ENCODE results near the gene COPZ2.
"Not testable (repeated sequence)": the region's sequence is repeated elsewhere in the genome, so short reads cannot be mapped to it uniquely, and the experiment has no call there.

Gene COPZ2

DNA sequence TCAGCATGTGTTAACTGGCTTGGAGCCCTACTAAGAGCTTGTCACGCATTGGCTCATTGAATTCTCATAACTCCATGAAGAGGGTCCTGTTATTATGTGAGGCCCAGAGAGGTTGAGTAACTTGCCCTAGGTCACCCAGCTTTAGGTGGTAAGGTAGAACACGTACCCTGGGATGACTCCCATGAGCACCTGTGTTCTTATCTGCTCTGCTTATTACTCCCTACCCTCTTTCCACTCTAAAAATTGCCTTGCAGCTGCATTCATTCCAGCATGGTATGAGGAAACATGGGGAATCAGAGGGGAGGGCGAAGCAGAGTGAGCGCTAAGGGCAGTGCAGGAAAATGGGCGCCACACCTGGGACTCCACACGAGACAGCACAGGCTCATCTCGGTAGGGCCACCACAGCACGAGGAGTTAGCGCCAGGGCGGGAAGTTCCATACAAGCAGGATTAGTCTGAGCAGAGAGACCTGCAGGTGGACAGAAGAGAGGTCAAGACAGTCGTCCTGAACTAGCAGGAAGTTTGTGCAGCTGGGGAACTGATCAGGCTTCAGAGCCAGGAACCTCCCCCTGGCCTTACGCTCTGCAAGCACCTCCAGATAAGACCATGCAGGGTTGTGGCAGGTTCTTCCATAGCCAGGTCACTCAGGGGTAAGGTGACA lies 10.1 kb downstream of the COPZ2 start:
- DNase-seq, result no peak

DNA sequence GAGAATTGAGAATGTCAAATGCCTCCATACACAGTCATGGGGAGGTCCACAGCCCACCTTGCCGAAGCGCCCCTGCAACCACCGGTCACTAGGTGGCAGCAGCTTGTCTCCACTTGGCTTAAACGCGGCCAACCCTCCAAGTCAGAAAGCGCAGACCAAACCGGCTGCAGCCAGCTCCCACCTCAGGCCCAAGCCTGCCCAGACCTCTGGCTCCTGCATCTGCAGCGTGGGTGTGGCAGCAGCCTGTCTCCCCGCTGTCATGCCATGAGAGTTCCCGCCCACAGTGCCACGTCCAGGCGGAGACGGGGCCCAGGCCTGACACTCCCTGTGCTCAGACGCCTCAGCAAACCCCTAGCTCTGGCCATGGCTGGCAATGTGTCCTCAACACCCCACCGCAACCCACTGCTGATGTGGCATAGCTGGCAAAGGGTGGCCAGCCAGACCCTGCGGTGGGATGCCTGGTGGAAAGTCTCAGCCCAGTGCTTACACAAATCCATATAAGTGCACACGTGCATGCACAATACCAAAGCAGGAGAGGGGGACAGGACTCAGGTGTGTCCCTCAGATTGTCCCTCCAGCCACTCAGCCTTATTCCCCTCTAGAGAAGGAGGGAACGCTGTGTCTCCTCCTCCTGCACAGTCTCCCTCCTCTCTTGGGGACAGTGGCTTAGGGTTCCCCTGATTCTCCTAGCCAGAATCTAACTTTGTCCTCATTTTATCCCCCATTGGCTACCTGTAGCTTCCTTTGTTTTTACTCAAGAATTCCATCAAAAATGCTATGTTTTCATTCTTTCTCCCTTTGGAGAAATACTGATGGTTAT lies 10.9 kb downstream of the COPZ2 start:
- DNase-seq, result peak; percentile 67 to 82

DNA sequence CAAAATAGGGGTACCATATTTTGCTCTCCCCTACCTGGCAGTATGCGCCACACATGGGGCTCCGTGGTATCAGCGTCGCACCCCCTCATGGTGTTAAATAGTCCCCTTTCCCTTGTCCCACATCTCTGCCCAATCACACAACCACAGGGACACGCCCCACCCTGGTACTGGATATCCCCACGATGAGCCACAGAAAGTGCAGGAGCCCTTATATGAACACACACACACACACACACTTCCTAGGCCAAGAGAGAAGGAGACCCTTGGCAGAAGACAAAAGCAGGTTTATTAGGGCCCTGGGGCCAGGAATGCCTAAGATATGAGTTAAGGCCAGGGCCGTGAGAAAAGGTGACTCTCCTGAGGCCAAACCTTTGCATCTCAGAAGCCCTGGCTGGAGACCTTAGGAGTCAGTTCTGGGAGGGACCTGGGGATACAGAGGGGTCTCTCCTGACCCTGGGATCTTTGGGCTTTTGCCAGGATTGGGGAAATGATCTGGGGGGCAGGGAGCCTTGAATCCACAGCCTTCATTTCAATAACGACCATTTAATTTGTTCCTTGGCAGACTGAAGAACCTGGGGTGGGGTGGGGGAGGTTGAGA lies 11.6 kb downstream of the COPZ2 start:
- DNase-seq, result no peak

DNA sequence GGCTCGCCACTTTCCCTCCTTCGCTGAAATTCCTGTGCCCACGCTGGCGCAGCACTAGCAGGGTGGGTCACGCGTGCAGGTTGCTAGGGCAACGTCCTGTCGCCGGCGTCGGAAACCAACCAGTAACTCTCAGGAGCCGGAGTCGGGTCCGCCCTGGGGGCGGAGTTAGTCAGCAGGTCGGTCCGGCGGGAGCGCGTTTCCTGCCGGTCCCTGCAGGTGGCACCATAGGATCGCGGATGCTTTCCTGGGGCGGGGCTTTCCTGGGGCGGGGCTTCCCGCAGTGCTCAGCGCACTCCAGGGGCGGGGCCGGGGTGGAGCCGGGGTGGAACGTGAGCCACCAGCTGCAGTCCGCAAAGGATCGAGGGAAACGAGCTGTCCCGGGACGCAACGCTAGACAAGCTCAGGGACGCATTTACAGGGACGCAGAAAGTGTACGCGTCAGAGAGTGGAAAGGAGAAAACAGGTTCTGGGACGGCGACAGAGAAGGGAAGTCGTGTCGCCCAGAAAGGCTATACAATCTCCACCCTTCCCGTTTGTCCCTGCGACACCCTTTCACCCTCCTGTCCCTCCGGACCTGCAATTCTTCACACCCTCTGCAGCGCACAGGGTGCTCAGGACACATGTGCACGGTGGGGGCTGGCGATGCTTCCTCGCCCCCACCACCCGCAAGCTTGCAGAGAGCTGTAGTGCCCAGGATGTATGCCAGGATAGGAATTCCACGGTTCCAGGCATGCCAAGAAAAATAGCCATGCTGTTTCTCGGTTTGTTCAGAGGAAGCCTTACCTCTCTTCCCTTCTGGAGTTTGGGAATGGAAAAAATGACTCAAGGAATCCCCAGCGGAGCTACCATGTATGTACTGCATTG lies 12.3 kb downstream of the COPZ2 start:
- peak; percentile 97 to 98 for DNase-seq

DNA sequence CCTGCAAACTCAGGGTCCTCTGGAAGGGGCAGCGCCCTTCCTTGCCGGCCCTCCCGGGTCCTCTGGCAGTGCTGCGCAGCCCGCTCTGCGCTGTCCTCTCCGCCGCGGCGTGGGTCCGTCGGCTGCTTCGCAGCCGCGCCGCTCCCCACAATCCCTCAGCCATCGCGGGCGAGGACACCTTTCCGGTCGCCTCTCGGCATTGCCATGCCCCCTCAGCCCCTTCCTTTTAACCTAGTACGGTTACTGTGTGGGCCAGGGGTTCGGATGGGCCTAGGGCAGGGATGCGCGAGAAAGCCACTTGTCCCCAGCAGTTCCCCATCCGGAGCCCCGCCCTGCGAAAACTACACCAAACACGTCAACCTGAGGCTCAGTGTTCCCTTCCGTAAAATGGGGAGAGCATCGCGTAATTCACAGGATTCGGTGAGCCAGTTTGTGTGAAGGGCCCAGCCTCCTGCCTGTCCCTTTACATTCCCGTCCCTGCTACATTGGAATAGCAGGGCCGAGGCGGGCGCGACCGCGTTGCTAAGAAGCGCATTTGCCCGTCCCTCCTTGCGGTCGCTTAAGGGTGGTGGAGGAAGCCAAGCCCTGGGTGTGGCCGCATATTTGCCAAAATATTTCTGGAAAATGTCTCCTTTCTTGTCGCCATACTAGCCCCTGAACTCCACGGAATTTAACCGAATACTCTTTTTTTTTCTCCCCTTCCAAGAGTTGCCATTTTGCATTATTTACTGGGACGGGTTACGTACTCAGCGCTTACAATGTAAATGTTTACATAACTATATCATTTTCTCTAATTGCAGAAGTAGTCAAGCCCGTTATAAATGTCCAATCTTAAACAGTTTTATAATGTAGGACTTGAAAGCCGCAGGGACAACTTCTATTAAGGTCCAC lies 13.2 kb downstream of the COPZ2 start:
- DNase-seq, result peak in 1 of 2 experiments; percentile 32

DNA sequence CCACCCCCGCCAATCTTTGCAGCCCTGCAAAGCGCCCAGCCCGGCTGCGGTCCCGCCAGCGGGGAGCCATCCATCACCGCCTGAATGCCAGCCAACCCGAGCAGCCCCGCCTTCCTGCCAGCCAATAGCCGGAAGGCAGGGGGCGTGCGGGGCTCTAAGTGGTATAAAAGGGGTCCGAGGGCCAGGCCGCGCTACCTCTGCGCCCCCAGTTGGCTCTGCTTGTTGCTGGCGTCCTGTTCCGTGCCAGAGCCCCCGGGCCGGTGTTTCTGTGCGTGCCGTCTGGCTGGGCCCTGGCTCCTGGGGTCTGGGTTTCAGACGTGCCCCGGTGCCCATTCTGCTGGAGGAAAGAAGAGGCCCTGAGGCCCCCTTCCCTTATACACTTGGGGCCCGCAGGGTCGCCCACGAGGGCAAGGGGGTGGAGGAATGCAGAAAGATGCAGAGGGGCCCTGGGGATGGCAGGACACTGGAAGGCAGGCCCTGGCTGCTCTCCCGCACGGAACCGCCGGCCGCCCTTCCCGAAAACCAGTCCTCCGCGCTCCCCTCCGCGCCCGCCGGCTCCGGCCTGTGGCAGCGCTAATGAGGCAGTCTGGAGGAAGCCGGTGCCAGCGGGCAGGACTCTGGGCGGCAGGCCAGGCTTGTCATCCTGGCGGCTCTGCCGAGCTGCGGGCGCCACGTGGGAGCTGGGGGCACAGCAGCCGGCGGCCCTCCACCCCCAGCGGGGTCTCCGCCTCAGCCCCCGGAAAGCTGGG lies 14.0 kb downstream of the COPZ2 start:
- DNase-seq, result peak; percentile 64 to 66

DNA sequence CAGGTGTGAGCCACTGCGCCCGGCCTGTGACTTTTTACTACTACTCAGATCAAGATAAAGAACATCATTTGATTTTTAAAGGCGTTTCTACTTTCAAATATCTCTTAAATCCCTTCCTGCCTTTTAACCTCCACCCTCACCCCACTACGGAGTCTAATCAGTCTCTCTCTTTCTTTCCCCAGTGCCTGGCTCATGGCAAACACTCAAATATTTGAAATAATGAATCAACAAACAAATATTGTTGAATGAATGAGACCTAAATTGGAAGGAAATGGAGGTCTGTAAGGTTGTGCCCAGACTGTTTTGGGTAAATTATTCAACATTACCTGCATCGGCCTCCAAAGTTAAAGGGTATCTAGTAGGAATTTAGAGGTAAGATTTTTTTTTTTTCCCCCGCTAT lies 14.7 kb downstream of the COPZ2 start:
- no peak for DNase-seq

DNA sequence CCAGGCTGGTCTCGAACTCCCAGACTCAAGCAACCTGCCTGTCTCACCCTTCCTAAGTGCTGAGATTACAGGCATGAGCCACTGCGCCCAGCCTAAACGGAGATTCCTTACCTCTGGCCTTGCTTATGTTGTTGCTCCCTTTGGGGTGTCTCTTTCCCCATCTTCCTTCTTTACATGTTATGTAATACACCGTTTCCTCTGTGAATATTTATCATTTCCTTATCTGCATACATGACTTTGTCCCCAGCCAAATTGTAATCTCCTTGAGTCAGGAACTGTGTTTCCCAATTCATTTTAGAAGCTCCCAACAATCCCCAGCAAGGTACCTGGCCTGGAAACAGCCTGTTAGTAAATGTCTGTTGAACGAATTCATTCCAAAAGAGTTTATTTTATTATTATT lies 15.7 kb downstream of the COPZ2 start:
- peak; percentile 50 to 71 for DNase-seq

DNA sequence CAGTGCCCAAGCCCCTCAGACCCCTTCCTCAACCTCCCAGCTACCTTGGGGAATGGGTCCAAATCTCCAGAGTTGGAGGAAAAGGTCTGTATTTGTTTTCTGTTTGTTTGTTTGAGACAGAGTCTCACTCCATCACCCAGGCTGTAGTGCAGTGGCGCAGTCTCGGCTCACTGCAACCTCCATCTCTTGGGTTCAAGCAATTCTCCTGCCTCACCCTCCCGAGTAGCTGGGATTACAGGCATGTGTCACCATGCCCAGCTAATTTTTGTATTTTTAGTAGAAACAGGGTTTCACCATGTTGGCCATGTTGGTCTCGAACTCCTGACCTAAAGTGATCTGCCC lies 19.8 kb downstream of the COPZ2 start:
- not testable (repeated sequence) for DNase-seq

DNA sequence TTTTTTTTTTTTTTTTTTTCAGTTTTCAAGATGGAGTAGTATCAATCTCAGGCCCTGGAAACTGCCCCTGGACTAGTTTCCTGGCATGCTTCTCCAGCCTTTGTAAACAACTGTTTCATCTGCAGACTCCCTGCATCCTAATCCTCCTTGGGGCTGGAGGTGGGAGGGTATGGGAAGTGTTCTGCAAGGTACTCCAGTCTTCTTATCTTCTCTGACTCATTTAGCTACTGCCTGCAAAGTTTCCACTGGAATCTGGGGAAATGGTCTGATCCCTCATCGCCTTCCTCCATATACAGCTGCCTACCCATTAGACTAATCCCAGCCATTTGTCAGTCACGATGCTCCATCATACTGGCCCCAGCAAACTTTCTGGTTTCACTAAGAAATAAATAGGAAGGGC lies 21.5 kb downstream of the COPZ2 start:
- no peak for DNase-seq

DNA sequence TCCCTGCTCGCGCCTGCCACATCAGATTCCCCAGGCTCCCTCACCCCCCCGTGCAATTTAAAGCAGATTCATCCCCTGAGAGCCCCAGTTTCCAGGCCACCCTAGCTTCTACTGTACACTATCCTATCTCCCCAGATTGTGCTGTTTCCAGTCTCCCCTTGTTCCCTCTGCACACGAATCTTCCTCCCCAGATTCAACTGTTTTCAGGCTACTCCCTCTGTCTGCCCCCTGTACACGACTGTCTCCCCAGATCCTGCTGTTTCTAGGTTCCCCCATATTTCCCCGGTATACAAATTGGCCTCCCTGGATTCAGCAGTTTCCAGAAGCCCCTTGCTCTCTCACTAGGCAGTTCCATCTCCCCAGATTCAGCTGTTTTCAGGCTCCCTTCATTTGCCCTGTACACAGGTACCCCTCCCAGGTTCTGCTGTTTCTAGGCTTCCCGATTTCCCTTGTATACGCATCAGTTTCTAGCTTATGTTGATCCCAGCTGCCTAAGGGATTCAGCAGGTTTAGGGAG lies 22.9 kb downstream of the COPZ2 start:
- no peak for DNase-seq

DNA sequence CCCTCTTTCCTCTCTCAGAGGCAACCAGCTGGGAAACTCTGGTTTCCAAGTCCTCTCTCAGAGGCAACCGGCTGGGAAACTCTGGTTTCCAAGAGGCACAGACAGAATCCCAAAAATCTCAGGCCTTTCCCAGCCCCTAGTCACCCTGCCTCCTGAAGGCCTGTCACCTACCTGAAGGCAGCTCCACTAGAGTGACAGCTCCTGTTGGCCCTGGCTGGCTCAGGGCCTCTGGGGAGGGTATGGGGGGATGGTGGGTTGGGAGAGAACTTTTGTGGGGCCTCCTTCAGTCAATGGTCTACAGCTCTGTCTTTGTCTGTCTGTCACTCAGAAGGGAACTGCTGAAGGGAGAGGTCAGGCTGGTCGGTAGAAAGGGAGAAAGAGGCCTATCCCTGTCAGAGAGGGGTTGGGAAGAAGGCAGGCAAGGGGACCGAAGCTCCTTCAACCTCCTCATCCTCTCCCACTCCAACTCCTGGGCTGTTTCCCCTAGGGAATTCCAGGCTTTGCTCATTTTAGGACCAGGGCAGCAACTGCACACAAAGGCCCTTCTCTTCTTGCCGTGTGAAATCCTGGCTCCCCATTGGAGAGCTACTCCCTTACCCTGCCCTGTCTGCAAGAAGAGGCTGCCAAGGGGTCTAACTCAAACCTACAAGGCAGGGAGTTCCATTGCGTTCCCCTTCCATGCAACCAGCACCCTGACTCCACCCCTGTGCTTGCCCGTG lies 23.6 kb downstream of the COPZ2 start:
- no peak for DNase-seq

DNA sequence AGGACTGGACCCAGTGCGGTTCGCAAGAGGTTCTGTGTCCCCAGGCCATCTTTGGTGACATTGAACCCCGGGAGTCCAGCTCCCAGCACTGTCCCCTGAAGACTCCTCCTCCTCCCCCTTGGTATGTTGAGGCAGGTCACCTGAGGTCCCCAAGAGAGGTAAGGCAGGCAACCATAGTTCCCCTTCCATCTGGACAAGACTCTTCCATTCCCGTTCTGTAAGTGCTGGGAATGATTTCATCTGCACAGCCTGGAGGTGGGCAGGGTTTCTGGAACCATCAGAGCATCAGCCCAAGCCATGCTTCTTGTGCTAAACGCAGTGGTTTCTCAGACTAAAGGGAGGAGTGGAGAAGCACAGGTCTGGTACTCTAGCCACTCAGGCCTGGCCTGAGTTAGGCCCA lies 24.9 kb downstream of the COPZ2 start:
- no peak for DNase-seq

DNA sequence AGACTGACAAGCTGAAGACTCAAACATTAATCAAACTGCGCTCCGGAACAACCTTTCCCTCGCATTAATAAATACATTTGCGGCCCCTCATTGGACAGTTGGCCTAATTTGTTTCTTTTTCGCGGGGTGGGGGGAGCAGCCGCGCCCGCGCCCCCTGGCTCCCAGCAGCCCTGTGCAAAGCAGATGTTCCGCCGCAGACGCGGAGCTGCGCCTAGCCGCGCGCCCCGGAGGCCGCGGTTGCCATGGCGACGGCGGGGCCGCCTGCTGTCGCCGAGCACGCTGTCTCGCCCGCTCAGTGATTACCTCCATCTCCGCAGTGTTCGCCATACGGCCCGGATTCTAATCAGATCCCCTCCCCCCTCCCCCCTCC lies 25.5 kb downstream of the COPZ2 start:
- DNase-seq, result peak; percentile 9 to 22

DNA sequence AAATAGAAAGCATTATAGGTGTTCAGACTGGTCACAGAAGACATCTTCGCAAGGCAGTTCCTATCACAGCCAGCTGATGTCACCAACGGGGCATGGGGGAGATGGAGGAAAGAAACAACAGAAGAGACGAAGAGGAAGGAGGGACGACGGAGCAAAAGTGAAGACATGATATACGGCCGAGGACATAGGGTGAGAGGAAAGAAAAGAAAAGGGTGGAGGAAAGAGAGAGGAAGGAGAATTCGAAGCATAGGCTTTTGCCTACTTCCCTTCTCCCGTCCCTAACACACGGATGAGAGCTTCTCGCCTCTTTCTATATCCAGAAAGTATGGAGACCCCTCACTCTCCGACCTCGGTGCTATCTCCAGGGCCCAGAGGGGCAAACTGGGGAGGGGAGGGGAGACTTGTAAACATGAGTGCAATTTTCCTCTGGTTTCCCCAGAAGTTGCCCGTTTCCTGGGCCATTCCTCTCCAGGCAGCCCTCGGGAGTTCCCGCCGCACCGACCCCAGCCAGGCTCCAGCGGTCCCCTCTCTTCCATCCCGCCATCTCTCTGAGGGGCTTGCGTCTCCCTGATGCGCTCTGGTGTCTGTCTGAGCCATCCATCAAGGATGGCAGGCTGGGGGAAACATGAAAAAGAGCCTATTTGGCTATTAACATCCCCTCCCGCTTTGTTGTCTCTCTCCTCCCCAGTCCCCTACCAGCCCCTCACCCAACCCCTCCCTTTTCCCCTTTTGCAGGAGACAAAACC lies 26.0 kb downstream of the COPZ2 start:
- DNase-seq, result peak; percentile 50 to 62

DNA sequence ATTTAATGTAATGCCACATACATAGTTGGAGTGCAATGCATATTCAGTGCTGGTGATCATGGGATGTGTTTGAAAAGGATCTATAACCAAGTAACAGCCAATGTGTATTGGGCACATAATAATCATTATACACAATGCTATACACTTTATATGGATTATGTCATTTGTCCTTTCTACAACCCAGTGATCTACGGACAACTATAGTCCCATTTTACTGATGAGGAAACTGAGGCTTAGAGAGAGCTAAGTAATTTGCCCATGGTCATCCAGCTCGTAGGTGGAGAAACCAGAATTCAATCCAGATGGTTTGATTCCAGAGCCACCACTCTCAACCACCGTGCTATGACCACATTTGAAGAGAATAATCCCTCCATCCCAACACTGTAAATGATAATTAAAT lies 27.4 kb downstream of the COPZ2 start:
- no peak for DNase-seq

DNA sequence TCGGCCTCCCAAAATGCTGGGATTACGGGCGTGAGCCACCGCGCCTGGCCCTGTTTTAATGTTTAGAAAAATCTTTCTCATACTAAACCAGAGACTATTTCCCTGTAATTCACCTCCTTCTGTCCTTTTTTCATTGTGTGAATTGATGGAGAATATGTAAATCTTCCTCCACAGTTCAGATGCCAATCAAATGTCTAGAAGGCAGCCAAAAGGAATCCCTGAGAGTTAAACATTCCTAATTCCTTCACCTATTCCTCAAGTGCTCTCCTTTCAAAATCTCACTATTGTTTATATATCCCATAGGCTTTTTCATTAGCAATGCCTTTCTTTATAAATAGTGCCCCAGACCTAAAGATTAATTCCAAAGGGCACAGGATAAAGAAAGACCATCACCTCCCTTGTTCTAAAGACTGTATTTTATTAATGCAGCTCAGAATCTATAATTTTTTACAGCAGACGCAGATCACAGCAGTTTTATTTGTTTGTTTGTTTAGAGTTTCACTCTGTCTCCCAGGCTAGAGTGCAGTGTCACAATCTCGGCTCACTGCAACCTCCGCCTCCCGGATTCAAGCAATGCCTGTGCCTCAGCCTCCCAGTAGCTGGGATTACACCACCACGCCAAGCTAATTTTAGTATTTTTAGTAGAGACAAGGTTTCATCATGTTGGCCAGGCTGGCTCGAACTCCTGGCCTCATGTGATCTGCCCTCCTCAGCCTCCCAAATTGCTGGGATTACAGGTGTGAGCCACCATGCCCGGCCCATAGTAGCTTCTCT lies 30.5 kb downstream of the COPZ2 start:
- DNase-seq, result no peak

DNA sequence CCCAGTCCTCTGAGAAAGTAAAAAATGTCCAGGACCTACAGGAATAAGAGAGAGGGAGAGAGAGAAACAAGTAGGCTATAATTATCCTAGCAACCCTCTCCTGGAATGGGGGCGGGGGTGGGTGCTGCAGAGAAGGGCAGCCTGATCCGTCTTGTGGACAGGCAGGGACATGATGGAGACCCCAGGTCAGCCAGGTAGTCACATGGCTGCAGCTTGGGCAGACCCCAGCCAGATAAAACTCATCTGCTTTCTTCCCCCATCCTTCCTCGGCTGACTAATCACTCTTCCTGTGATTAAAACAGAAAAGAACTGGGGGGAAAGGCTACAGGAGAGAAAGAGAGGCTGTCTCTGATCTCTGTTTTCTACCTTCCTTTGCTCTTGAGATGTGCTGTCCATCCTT lies 32.6 kb downstream of the COPZ2 start:
- DNase-seq, result no peak

Data from AML-193 (cell line).